Activated CD8-positive, alpha-beta memory T cell treated with anti-CD3 and anti-CD28 coated beads for 24 hours (primary cell): ENCODE results near the gene TAF6L.
A peak's percentile ranks its signal among the peaks of the same experiment; 100 is the strongest.
"Not testable (repeated sequence)": the region's sequence is repeated elsewhere in the genome, so short reads cannot be mapped to it uniquely, and the experiment has no call there.

Experiments
- DNase-seq: peaks from one replicate; pipeline ENCODE4 v3.0.0-alpha.2; 2020

Gene TAF6L

GRCh38 chr11:62771144-62772021 is at the start of gene TAF6L:
TAF6L (plus strand) TSS chr11:62771396; CDS start chr11:62775784, 4,388 bp downstream.
- peak; percentile 98 for DNase-seq

- DNase-seq = no peak
Measured at GRCh38 chr11:62721994-62722393, 49.2 kb upstream of the TAF6L start.

GRCh38 chr11:62724171-62724570 is 47.0 kb upstream of the TAF6L start:
- no peak for DNase-seq

- no peak for DNase-seq
Measured at GRCh38 chr11:62725646-62726045, 45.5 kb upstream of the TAF6L start.

GRCh38 chr11:62726156-62726914 is 44.9 kb upstream of the TAF6L start:
- DNase-seq = no peak

- no peak for DNase-seq
Measured at GRCh38 chr11:62726915-62727164, 44.4 kb upstream of the TAF6L start.

GRCh38 chr11:62727165-62727871 is 43.9 kb upstream of the TAF6L start, which contains the start of gene HNRNPUL2:
HNRNPUL2 (minus strand) TSS chr11:62727457; CDS start chr11:62727156, 301 bp downstream.
- peak; percentile 98 for DNase-seq

GRCh38 chr11:62727872-62728170 is 43.4 kb upstream of the TAF6L start:
- peak; percentile 88 for DNase-seq

GRCh38 chr11:62728171-62728988 is 42.8 kb upstream of the TAF6L start, which contains the start of gene TTC9C:
TTC9C (plus strand) TSS chr11:62728486; CDS start chr11:62728849, 363 bp downstream.
- DNase-seq = peak; percentile 90

- DNase-seq = not testable (repeated sequence)
Measured at GRCh38 chr11:62730076-62730475, 41.1 kb upstream of the TAF6L start.

- DNase-seq = no peak
Measured at GRCh38 chr11:62732830-62733229, 38.4 kb upstream of the TAF6L start.

- DNase-seq = no peak
Measured at GRCh38 chr11:62737196-62737595, 34.0 kb upstream of the TAF6L start.

GRCh38 chr11:62747475-62748160 is 23.6 kb upstream of the TAF6L start:
- DNase-seq = no peak

GRCh38 chr11:62749931-62750330 is 21.3 kb upstream of the TAF6L start:
- not testable (repeated sequence) for DNase-seq

GRCh38 chr11:62752177-62752785 is 18.9 kb upstream of the TAF6L start:
- no peak for DNase-seq

GRCh38 chr11:62752994-62753735 is 18.0 kb upstream of the TAF6L start:
- no peak for DNase-seq

GRCh38 chr11:62753736-62754603 is 17.2 kb upstream of the TAF6L start, which contains the start of gene ZBTB3:
ZBTB3 (minus strand) TSS chr11:62754160; CDS start chr11:62753664, 496 bp downstream.
- peak; percentile 98 for DNase-seq

GRCh38 chr11:62755086-62755615 is 16.0 kb upstream of the TAF6L start:
- no peak for DNase-seq
